Erythroblast (primary cell): ENCODE measurements around the gene SH3GL1.

Source experiments
- GATA1 ChIP-seq: IDR thresholded peaks from 2 replicates; pipeline ENCODE4 v1.6.1; 2011; ENCODE audit warnings: low read depth, mild to moderate bottlenecking, control low read depth, low read length, moderate library complexity
- POLR2A ChIP-seq: IDR thresholded peaks from 2 replicates; pipeline ENCODE4 v1.6.1; 2011; ENCODE audit warnings: mild to moderate bottlenecking, low read length

- TF ChIP-seq POLR2A (no peak), GATA1 (no peak)
Observed at GRCh38 chr19:4373013-4373367, 27.4 kb downstream of the SH3GL1 start.
